Mononuclear cell (primary cell): ENCODE results near the gene DCC. TPM values are rescaled to one million over a fixed set of nuclear protein-coding genes. Genes with fewer than 3 reads are reported as not detected.

Source experiments
- H3K27me3 ChIP-seq: 2 replicates; pipeline ENCODE4 v1.6.0; 2011; ENCODE audit warnings: low read length, control low read depth; ENCODE audit not compliant: insufficient read depth
- H3K4me1 ChIP-seq: 2 replicates; pipeline ENCODE4 v1.5.1; 2011; ENCODE audit warnings: mild to moderate bottlenecking, low read length, control low read depth; ENCODE audit not compliant: insufficient read depth
- H3K4me3 ChIP-seq: 2 replicates; pipeline ENCODE4 v1.5.1; 2011; ENCODE audit warnings: mild to moderate bottlenecking, low read length, moderate library complexity
- H3K9me3 ChIP-seq: 2 replicates; pipeline ENCODE4 v1.5.1; 2011; ENCODE audit warnings: low read depth, mild to moderate bottlenecking, control low read depth, low read length
- total RNA-seq: library from RNA; depleted of rRNA; stranded (reverse); fragments of >200 nt; gene quantifications from one replicate; pipeline ENCODE4 v1.2.3, GENCODE V29; 2012

Gene DCC
- total RNA-seq, 1 donor, result under 0.01 TPM

DNA sequence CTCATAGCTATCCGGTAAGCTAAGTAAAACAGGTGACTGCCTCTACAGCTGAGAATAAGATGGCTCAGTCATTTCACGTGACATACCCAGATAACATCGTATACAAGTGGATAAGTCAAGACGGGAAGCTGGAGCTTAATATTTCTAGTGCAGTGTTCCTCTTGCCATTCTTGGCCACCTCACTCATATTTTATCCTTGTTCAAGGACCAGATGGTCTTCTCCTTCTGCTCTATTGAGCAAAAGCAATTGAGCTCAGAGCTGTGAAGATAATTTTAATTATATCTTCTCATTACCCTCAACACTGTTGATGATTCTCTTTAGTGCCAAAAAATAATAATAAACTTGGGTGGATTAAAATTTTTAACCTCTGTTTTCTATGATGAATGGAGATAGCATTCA lies 201.1 kb downstream of the DCC start:
- Histone ChIP-seq H3K4me1 (no peaks in the 10 kb centered on the region), H3K27me3 (no peaks in the 10 kb centered on the region), H3K4me3 (no peak overlapping the region), H3K9me3 (no peaks in the 10 kb centered on the region)

- H3K4me3 ChIP-seq, result no peak overlapping the region
Measured at GRCh38 chr18:52544086-52544485, 204.1 kb downstream of the DCC start.

GRCh38 chr18:52546686-52547346 lies 206.8 kb downstream of the DCC start:
- no peak overlapping the region for H3K4me3 ChIP-seq
- no peaks in the 10 kb centered on the region for H3K4me1 ChIP-seq
- H3K27me3 ChIP-seq, result no peaks in the 10 kb centered on the region
- H3K9me3 ChIP-seq, result no peaks in the 10 kb centered on the region

More at GRCh38 chr18:52544086-52544485, 204.1 kb downstream of the DCC start:
- no peaks in the 10 kb centered on the region for H3K9me3 ChIP-seq
- H3K4me1 ChIP-seq, result no peaks in the 10 kb centered on the region
- no peaks in the 10 kb centered on the region for H3K27me3 ChIP-seq

DNA sequence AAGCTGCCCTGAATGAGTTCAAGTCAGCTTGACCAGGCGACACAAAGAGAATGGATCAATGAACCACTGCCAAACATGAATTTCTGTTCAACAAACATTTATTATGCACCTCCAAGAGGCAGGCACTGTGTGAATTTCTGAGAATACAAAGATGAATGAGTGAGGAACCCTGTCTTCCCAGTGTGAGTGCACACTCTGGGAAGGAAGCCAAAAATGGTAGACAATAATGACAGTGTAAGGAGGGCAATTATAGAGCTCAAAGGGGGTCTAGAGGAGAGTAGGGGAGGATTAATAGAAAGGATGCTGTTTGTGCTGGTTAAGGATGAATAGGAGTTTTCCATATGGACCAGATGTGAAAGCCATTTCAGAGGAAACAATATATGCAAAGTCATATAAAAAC lies 213.4 kb downstream of the DCC start:
- Histone ChIP-seq H3K4me1 (no peaks in the 10 kb centered on the region), H3K9me3 (no peaks in the 10 kb centered on the region), H3K27me3 (no peaks in the 10 kb centered on the region), H3K4me3 (no peak overlapping the region)

- Histone ChIP-seq H3K9me3 (no peaks in the 10 kb centered on the region), H3K27me3 (no peaks in the 10 kb centered on the region), H3K4me1 (no peaks in the 10 kb centered on the region), H3K4me3 (no peak overlapping the region)
Measured at GRCh38 chr18:52554180-52554579, 214.2 kb downstream of the DCC start.

DNA sequence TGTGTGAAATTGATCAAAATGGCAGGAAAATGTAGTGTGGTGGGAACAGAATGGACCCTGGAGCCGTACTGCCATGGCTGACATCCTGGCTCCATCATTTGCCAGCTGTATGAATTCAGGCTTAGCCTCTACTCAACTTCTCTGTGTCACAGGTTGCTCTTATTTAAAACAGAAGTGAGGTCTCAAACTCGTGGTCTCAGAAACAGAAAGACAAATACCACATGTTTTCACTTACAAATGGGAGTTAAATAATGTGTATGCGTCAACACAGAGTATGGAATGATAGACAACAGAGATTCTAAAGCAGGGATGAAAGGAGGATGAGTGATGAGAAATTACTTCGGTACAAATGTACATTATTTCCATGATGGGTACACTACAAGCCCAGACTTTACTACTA lies 227.4 kb downstream of the DCC start:
- Histone ChIP-seq H3K4me1 (no peaks in the 10 kb centered on the region), H3K27me3 (no peaks in the 10 kb centered on the region), H3K9me3 (no peaks in the 10 kb centered on the region), H3K4me3 (no peak overlapping the region)

DNA sequence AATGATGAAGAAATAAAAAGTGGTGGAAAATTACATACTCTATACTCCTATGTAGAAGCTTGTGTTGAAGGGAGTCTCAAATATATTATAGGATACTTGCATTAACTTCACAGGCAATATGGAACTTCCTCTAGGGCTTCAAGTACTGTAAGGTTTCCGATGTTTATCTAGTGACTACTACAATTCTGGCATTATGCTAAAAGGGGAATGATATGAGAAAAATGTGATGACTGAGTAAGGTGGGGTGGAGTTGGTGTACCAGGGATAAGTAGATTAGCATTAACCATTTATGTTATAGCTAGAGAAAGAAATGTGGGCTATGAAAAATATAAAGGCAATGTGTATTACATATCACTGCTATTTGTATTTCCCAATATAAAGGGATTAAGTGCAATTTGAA lies 229.5 kb downstream of the DCC start:
- H3K4me3 ChIP-seq, result no peak overlapping the region
- H3K27me3 ChIP-seq, result no peaks in the 10 kb centered on the region
- no peaks in the 10 kb centered on the region for H3K9me3 ChIP-seq
- no peaks in the 10 kb centered on the region for H3K4me1 ChIP-seq

DNA sequence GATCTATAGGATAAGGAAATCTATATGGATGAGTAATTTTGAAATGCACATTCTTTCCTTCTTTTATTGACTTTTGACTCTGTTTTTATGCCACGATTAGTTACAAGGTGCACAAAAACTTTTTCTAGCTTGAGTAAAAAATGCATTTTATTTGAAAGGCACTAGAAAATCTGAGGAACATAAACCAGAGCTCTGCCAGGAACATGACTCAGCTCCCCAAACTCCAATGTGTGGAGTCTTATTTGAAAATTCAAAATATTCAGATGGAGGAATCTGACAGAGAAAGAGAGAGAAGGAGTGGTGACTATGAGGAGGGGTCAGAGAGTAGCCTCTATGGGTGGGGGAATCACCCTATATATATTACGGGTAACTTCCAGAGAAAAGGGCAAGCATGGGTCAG lies 231.0 kb downstream of the DCC start:
- Histone ChIP-seq H3K27me3 (no peaks in the 10 kb centered on the region), H3K9me3 (no peaks in the 10 kb centered on the region), H3K4me1 (no peaks in the 10 kb centered on the region), H3K4me3 (no peak overlapping the region)

DNA sequence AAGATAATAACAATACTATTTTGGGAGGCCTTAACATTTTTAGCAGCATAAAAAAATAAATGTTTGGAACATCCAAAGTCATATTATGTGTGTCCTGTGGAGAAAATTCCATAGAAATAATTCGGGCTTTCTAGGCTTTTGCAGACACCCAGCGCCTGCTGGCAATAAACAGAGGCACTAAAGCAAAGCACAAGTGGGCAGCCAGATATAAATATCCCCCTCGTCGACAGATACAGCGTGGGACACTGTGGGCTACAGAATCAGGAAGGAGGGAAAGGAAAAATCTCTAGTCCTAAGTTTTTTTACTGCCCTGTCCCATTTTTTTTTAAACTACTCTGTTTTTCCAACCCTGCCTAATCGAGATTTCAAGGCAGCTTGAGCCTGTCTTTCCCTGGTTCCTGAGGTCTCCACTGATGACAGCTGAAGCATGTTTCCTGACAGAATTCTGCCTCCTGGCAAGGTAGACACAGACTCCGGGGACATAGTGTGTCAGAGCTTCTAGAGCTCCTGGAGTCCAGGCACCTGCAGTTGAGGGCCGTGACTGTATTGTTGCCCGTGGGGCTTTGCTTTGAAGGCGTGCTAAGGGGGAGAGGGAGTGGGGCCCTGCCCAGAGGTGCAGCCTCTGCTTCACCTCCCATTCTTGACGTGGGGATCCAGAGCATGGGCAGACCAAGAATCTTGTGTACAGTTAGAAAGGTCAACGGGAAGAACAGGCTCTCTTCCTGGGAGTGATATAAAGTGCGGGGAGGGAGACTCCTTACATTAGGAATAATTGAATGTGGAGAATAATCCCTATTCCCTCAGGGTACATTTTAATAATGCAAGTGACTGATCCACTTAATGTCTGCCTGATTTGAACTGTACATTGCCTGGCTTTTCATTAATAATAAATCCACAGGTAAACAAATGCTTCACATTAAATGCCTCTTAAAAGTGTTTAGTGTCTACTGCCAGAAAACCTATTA lies 232.3 kb downstream of the DCC start:
- Histone ChIP-seq H3K4me1 (no peaks in the 10 kb centered on the region), H3K9me3 (no peaks in the 10 kb centered on the region), H3K27me3 (no peaks in the 10 kb centered on the region), H3K4me3 (no peak overlapping the region)

DNA sequence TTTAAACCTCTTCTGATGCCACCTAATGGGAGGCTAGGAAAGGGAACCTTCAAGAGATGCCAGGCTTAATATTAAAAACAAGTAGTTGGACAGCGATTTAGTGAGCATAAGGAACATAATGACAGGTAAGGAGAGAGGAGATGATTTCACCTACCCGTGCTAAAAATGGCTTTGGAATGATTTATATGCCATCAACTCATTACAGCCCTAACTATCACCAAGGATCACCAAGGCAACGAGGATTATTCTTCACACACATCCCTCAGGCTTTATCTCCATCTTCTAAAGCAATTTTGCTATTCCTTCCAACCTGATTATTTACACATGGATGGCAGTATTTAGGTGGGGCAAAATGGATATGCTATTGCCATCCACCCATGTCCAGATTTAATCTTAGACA lies 237.8 kb downstream of the DCC start:
- H3K27me3 ChIP-seq, result no peaks in the 10 kb centered on the region
- no peak overlapping the region for H3K4me3 ChIP-seq
- no peaks in the 10 kb centered on the region for H3K4me1 ChIP-seq
- H3K9me3 ChIP-seq, result no peaks in the 10 kb centered on the region

DNA sequence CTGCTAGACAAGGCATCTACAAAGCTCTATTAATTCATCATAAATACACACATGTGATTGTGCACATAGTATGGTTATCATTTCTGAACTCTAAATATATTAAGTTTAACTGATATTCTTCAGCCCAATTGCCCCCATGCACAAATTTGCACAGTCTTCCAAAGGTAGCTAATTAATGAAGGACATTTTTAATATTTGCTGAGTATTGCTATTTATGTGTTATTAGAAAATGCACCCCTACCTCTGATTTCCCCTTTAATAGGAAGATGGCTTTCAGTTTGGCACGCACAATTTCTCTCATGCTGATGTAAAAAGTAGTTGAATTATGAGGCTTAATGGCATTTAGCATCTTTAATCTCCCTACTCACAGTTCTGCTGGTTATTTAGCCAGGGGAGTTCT lies 242.1 kb downstream of the DCC start:
- H3K4me3 ChIP-seq, result no peak overlapping the region
- no peaks in the 10 kb centered on the region for H3K27me3 ChIP-seq
- H3K9me3 ChIP-seq, result no peaks in the 10 kb centered on the region
- no peaks in the 10 kb centered on the region for H3K4me1 ChIP-seq

GRCh38 chr18:52582516-52582915 lies 242.5 kb downstream of the DCC start:
- no peaks in the 10 kb centered on the region for H3K4me1 ChIP-seq
- no peaks in the 10 kb centered on the region for H3K9me3 ChIP-seq
- no peaks in the 10 kb centered on the region for H3K27me3 ChIP-seq
- no peak overlapping the region for H3K4me3 ChIP-seq

GRCh38 chr18:52588931-52589330 lies 248.9 kb downstream of the DCC start:
- Histone ChIP-seq H3K9me3 (no peaks in the 10 kb centered on the region), H3K4me3 (no peak overlapping the region), H3K27me3 (no peaks in the 10 kb centered on the region), H3K4me1 (no peaks in the 10 kb centered on the region)

DNA sequence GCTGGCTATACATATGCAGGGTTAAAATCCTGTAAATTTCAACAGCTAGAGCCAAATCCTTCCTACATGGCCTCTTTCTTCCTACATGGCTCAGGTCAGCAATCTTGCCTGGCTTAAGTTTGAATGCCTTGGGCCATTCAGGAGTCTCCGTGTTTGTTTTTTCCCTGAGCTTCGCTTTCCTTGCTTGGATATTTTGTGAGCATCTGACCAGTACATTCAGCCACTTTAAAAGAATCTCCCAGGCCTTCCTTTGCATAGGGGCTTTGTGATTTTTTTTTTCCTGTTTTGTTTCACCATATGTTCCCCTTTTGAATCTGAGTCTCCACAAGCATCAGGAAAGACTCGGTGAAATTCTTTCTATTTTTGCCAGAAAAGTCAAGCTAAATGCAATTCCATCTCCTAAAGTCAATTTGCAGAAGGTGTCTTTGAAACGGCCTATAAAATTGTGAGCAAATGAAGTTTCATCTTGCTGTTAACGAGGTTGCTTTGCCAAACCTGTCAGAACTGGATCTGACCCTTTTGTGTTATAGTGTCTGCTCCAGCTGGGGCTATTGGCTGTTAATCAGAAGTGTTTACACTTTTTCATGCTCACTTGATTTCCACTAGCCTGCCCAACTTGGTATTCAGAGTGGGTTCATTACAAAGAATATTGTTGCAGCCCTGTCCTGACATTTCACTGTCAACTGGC lies 256.9 kb downstream of the DCC start:
- Histone ChIP-seq H3K27me3 (no peaks in the 10 kb centered on the region), H3K4me3 (no peak overlapping the region), H3K4me1 (no peaks in the 10 kb centered on the region), H3K9me3 (no peaks in the 10 kb centered on the region)

DNA sequence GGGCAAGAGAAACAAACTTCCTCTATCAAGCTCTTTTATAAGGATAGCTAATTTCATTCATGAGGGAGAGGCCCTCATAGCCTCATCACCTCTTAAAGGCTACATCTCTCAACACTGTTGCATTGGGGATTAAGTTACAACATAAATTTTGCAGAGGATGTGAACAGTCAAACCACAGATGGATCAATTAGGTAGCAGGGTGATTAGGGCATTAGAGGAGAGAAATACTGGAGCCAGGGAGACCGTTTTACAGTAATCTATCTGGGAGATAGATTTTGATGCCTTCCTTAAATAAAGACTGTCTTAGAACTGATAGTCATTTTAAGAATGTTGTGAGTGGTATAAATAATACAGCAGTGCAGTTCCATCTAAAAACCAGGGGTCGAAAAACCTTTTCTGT lies 258.9 kb downstream of the DCC start:
- Histone ChIP-seq H3K27me3 (no peaks in the 10 kb centered on the region), H3K9me3 (no peaks in the 10 kb centered on the region), H3K4me3 (no peak overlapping the region), H3K4me1 (no peaks in the 10 kb centered on the region)
